Loucy (cell line): ENCODE data around the gene SMYD2.

Source experiments
- H2AFZ ChIP-seq: fragments of 200-600 bp; sonication (generic); 2 replicates; pipeline ENCODE4 v1.6.0; 2016; ENCODE audit warnings: antibody characterized with exemption, mild to moderate bottlenecking, low read length, moderate library complexity
- H3F3A ChIP-seq: fragments of 200-600 bp; 2 replicates; pipeline ENCODE4 v1.6.0; 2016; ENCODE audit warnings: antibody characterized with exemption, low read depth, mild to moderate bottlenecking
- H3K27me3 ChIP-seq: fragments of 200-600 bp; sonication (generic); 2 replicates; pipeline ENCODE4 v1.6.1; 2014; ENCODE audit warnings: low read length, mild to moderate bottlenecking; ENCODE audit not compliant: insufficient read depth, poor library complexity, severe bottlenecking
- H3K36me3 ChIP-seq: fragments of 200-600 bp; sonication (generic); 2 replicates; pipeline ENCODE4 v1.6.1; 2016; ENCODE audit warnings: low read length; ENCODE audit not compliant: insufficient read depth
- H3K4me1 ChIP-seq: fragments of 200-600 bp; sonication (generic); 2 replicates; pipeline ENCODE4 v1.5.1; 2014; ENCODE audit warnings: low read length, mild to moderate bottlenecking; ENCODE audit not compliant: insufficient read depth, poor library complexity, severe bottlenecking
- H3K4me2 ChIP-seq: fragments of 200-600 bp; sonication (generic); 2 replicates; pipeline ENCODE4 v1.6.0; 2014; ENCODE audit warnings: antibody characterized with exemption, low read length, low read depth, mild to moderate bottlenecking; ENCODE audit not compliant: poor library complexity, severe bottlenecking
- H3K4me3 ChIP-seq: fragments of 200-600 bp; sonication (generic); 2 replicates; pipeline ENCODE4 v1.5.1; 2014; ENCODE audit warnings: low read length, mild to moderate bottlenecking, mixed read lengths; ENCODE audit not compliant: poor library complexity, severe bottlenecking
- H3K79me2 ChIP-seq: fragments of 200-600 bp; sonication (generic); 2 replicates; pipeline ENCODE4 v1.6.1; 2014; ENCODE audit warnings: low read length; ENCODE audit not compliant: insufficient read depth
- H3K9ac ChIP-seq: fragments of 200-600 bp; sonication (generic); 2 replicates; pipeline ENCODE4 v1.6.0; 2014; ENCODE audit warnings: mild to moderate bottlenecking, low read depth, low read length, moderate library complexity; ENCODE audit not compliant: poor library complexity, severe bottlenecking
- H3K9me2 ChIP-seq: fragments of 200-600 bp; sonication (generic); replicated peaks from 2 replicates; pipeline ENCODE4 v1.6.1; 2016; ENCODE audit warnings: low read depth, low read length, mixed read lengths
- H3K9me3 ChIP-seq: fragments of 200-600 bp; sonication (generic); 2 replicates; pipeline ENCODE4 v1.6.1; 2014; ENCODE audit warnings: mild to moderate bottlenecking, antibody characterized with exemption, low read length, low read depth; ENCODE audit not compliant: insufficient read depth
- H4K20me1 ChIP-seq: fragments of 200-600 bp; sonication (generic); 2 replicates; pipeline ENCODE4 v1.6.0; 2014; ENCODE audit warnings: antibody characterized with exemption, low read length, mild to moderate bottlenecking; ENCODE audit not compliant: insufficient read depth, poor library complexity, severe bottlenecking
- CTCF ChIP-seq: fragments of 200-600 bp; sonication (generic); conservative IDR thresholded peaks from 2 replicates; pipeline ENCODE4 v1.5.1; 2014; ENCODE audit warnings: mild to moderate bottlenecking, antibody characterized with exemption, low read length
- EZH2phosphoT487 ChIP-seq: fragments of 200-600 bp; IDR thresholded peaks from 2 replicates; pipeline ENCODE4 v1.6.1; 2018; ENCODE audit warnings: antibody characterized with exemption, mild to moderate bottlenecking, moderate library complexity, borderline replicate concordance

The SMYD2 gene

GRCh38 chr1:214330222-214330621 lies 49.3 kb downstream of the SMYD2 start:
- Histone ChIP-seq H3K9ac (no peak overlapping the region), H3K4me3 (no peak overlapping the region), H3K9me3 (no peaks in the 10 kb centered on the region), H2AFZ (no peak overlapping the region), H4K20me1 (no peaks in the 10 kb centered on the region), H3K4me2 (no peak overlapping the region), H3K27me3 (no peaks in the 10 kb centered on the region), H3K79me2 (no peaks in the 10 kb centered on the region), H3K4me1 (peaks cover 27% of the 10 kb centered on the region), H3K9me2 (no peaks in the 10 kb centered on the region), H3K36me3 (peaks cover 74% of the 10 kb centered on the region), H3F3A (0 out of 2 replicates have a peak, but pooled peaks cover 5% of the 10 kb centered on the region)
- TF ChIP-seq EZH2phosphoT487 (no peak), CTCF (no peak)

- 0 out of 2 replicates have a peak, but pooled peaks cover 5% of the 10 kb centered on the region for H3F3A ChIP-seq
- H3K9me3 ChIP-seq = no peaks in the 10 kb centered on the region
- H2AFZ ChIP-seq = no peak overlapping the region
- peaks cover 27% of the 10 kb centered on the region for H3K4me1 ChIP-seq
- H3K4me2 ChIP-seq = no peak overlapping the region
- H4K20me1 ChIP-seq = no peaks in the 10 kb centered on the region
- peaks cover 73% of the 10 kb centered on the region for H3K36me3 ChIP-seq
- H3K27me3 ChIP-seq = no peaks in the 10 kb centered on the region
- no peaks in the 10 kb centered on the region for H3K79me2 ChIP-seq
- H3K4me3 ChIP-seq = no peak overlapping the region
- H3K9ac ChIP-seq = no peak overlapping the region
- no peaks in the 10 kb centered on the region for H3K9me2 ChIP-seq
- no peak for TF ChIP-seq EZH2phosphoT487
- TF ChIP-seq CTCF = no peak
These were observed 49.8 kb downstream of the SMYD2 start for GRCh38 chr1:214330715-214331114.

GRCh38 chr1:214331180-214331579 lies 50.2 kb downstream of the SMYD2 start:
- TF ChIP-seq CTCF = no peak
- no peak for TF ChIP-seq EZH2phosphoT487
- H3K79me2 ChIP-seq = no peaks in the 10 kb centered on the region
- no peak overlapping the region for H3K4me3 ChIP-seq
- H3F3A ChIP-seq = 0 out of 2 replicates have a peak, but pooled peaks cover 5% of the 10 kb centered on the region
- no peaks in the 10 kb centered on the region for H3K27me3 ChIP-seq
- H3K4me1 ChIP-seq = peaks cover 25% of the 10 kb centered on the region
- no peak overlapping the region for H2AFZ ChIP-seq
- no peak overlapping the region for H3K4me2 ChIP-seq
- H3K9ac ChIP-seq = no peak overlapping the region
- H3K9me3 ChIP-seq = no peaks in the 10 kb centered on the region
- H4K20me1 ChIP-seq = no peaks in the 10 kb centered on the region
- H3K36me3 ChIP-seq = peaks cover 76% of the 10 kb centered on the region
- H3K9me2 ChIP-seq = no peaks in the 10 kb centered on the region
